Neutrophil (primary cell): Measurements from ENCODE around the gene TARBP2.

Source experiments
- H3K27ac ChIP-seq: fragments of 200-600 bp; sonication (generic); 2 replicates; pipeline ENCODE4 v1.5.1; 2016; ENCODE audit warnings: mild to moderate bottlenecking, moderate library complexity
- H3K27me3 ChIP-seq: fragments of 200-600 bp; sonication (generic); 2 replicates; pipeline ENCODE4 v1.6.0; 2016; ENCODE audit warnings: mild to moderate bottlenecking
- H3K36me3 ChIP-seq: fragments of 200-600 bp; sonication (generic); 2 replicates; pipeline ENCODE4 v1.5.1; 2017
- H3K4me1 ChIP-seq, 2 experiments: fragments of 200-600 bp in 1 of 2; sonication (generic) in 1 of 2; 1 replicate in 1 of 2; 2 replicates in 1 of 2; pipeline versions ENCODE4 v1.5.1 to v1.6.1; 2013 to 2016; ENCODE audit warnings: low read depth in 1 of 2, low read length in 1 of 2, mild to moderate bottlenecking in 1 of 2, moderate library complexity in 1 of 2; ENCODE audit not compliant: control insufficient read depth in 1 of 2, insufficient read depth in 1 of 2
- H3K4me3 ChIP-seq, 2 experiments: fragments of 200-600 bp in 1 of 2; sonication (generic) in 1 of 2; 1 replicate in 1 of 2; 2 replicates in 1 of 2; pipeline ENCODE4 v1.5.1; 2013 to 2016; ENCODE audit warnings: low read depth in 1 of 2, low read length in 1 of 2, mild to moderate bottlenecking in 1 of 2, moderate library complexity in 1 of 2
- H3K9me3 ChIP-seq: fragments of 200-600 bp; sonication (generic); 2 replicates; pipeline ENCODE4 v1.5.1; 2016
- TF ChIP-seq, protein P1 (sequence below): fragments of 200-600 bp; sonication (generic); IDR thresholded peaks from 2 replicates; pipeline ENCODE4 v1.5.1; 2016; ENCODE audit warnings: antibody characterized with exemption

Gene TARBP2

DNA sequence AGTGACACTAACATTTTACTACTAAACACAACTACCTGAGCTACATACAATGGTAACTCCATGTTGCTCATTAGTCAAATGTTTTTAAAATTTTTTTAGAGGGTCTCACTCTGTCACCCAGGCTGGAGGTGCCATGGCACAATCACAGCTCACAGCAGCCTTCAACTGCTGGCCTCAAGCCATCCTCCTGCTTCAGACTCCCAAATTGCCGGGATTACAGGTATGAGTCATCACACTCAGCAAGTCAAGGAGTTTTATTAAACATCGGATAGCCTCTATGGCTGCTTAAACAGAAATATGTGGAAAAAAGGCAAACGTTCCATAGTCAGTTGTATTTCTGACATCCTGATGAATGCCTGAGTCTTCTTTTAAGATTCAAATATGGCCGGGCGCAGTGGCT is 17.3 kb downstream of the TARBP2 start:
- Histone ChIP-seq H3K36me3 (peaks cover 99% of the 10 kb centered on the region), H3K4me3 (no peak overlapping the region), H3K27ac (no peak overlapping the region), H3K4me1 (no peaks in the 10 kb centered on the region), H3K27me3 (no peaks in the 10 kb centered on the region), H3K9me3 (no peaks in the 10 kb centered on the region)
- TF ChIP-seq, protein P1, sequence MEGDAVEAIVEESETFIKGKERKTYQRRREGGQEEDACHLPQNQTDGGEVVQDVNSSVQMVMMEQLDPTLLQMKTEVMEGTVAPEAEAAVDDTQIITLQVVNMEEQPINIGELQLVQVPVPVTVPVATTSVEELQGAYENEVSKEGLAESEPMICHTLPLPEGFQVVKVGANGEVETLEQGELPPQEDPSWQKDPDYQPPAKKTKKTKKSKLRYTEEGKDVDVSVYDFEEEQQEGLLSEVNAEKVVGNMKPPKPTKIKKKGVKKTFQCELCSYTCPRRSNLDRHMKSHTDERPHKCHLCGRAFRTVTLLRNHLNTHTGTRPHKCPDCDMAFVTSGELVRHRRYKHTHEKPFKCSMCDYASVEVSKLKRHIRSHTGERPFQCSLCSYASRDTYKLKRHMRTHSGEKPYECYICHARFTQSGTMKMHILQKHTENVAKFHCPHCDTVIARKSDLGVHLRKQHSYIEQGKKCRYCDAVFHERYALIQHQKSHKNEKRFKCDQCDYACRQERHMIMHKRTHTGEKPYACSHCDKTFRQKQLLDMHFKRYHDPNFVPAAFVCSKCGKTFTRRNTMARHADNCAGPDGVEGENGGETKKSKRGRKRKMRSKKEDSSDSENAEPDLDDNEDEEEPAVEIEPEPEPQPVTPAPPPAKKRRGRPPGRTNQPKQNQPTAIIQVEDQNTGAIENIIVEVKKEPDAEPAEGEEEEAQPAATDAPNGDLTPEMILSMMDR: no peak

DNA sequence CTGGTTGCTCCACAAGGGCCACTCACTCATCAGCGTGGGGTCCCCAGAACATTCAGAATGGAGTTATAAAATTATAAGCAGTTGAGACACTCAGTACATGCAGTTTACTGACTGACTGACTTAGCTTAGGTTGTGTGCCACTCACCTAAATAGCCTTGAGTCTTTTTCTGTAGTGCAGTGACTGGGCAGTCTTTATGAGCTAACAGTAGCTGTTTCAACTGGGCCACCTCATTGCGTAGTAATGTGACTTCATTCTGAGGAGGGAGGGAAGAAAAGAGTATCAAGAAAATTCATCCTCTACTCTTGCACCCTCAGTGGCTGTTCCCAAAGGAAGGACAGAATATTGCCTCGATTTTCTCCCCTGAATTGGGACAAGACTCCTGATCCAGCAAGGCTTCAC is 22.0 kb downstream of the TARBP2 start:
- no peak overlapping the region for H3K4me3 ChIP-seq
- H3K9me3 ChIP-seq: no peaks in the 10 kb centered on the region
- no peaks in the 10 kb centered on the region for H3K27me3 ChIP-seq
- no peaks in the 10 kb centered on the region for H3K4me1 ChIP-seq
- no peak overlapping the region for H3K27ac ChIP-seq
- TF ChIP-seq, protein P1: no peak
- H3K36me3 ChIP-seq: peaks cover 95% of the 10 kb centered on the region

DNA sequence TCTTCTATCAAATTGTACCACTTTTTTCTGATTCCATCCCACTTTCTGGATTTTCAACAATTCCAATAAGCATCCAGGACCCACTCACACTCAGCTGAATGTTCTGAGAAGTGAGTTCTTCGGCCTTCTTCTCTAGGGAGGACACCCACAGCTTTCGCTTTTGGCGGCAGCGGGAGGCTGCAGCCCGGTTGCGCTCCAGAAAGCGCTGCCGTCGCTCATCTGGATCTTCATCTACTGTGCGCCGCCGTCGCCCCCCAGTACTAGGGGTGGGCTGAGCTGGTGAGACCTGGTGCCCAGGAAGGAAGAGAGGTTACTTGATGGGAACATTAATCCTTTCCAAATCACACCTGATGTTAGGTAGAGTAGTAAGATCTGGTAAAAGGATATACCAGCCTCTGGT is 23.4 kb downstream of the TARBP2 start:
- H3K27ac ChIP-seq: no peak overlapping the region
- TF ChIP-seq, protein P1: no peak
- peaks cover 94% of the 10 kb centered on the region for H3K36me3 ChIP-seq
- no peaks in the 10 kb centered on the region for H3K9me3 ChIP-seq
- H3K27me3 ChIP-seq: no peaks in the 10 kb centered on the region
- no peaks in the 10 kb centered on the region for H3K4me1 ChIP-seq
- no peak overlapping the region for H3K4me3 ChIP-seq

DNA sequence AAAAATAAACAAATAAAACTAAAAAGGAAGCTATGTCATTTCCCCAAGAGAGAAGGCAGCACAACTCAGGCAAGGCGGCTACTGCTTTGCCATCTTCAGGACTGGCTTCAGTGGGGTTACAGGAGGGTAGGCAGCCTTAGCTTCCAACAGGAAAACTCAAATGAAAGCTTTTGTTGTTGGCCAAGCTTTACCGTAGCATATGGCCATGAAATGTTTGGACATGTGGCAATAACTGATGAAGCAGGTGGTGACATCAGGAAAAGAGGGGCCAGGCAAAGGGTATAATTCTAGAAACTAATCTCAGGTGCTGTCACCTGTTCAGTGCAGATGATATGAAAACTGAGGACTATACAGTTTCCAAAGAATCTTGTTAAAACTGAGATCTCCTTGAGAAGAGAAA is 29.0 kb downstream of the TARBP2 start:
- no peaks in the 10 kb centered on the region for H3K4me1 ChIP-seq
- no peak overlapping the region for H3K4me3 ChIP-seq
- H3K27ac ChIP-seq: no peak overlapping the region
- peaks cover 94% of the 10 kb centered on the region for H3K36me3 ChIP-seq
- H3K27me3 ChIP-seq: no peaks in the 10 kb centered on the region
- H3K9me3 ChIP-seq: no peaks in the 10 kb centered on the region
- TF ChIP-seq, protein P1: no peak

DNA sequence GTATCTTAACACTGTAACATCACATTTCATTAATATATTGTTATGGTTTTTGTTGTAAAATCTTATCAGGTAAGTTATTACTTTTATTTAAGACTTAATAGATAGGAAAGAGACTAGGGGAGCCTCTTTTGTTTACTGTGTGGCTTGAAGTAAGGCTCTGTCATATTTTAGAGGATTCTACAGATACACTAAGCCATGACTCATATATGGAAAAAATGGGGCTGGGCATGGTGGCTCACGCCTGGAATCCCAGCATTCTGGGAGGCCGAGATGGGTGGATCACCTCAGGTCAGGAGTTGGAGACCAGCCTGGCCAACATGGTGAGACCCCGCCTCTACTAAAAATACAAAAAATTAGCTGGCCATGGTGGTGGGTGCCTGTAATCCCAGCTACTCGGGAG is 29.8 kb downstream of the TARBP2 start:
- no peaks in the 10 kb centered on the region for H3K4me1 ChIP-seq
- H3K9me3 ChIP-seq: no peaks in the 10 kb centered on the region
- H3K4me3 ChIP-seq: no peak overlapping the region
- H3K36me3 ChIP-seq: peaks cover 92% of the 10 kb centered on the region
- H3K27me3 ChIP-seq: no peaks in the 10 kb centered on the region
- TF ChIP-seq, protein P1: no peak
- no peak overlapping the region for H3K27ac ChIP-seq

DNA sequence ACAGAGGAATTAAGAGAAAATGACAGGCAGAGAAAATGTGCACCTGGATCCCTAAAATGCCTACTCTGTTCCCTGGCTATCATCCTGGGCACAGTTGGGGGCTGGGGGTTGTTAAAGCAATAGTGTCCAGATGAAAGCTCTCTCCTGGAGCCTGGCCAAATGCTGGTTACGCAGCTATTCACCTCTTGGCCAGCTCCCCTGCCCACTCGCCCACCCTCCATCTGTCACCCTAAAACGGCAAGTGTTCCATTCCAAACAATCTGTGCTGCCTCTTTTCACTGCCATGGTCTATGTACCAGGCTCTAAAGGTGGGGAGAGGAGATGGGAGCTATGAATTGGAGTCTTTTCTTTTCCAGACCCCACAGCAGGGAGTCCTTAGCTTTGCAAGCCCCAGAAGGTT is 30.9 kb downstream of the TARBP2 start:
- TF ChIP-seq, protein P1: no peak
- H3K4me1 ChIP-seq: no peaks in the 10 kb centered on the region
- H3K4me3 ChIP-seq: no peak overlapping the region
- no peaks in the 10 kb centered on the region for H3K27me3 ChIP-seq
- H3K36me3 ChIP-seq: peaks cover 96% of the 10 kb centered on the region
- no peak overlapping the region for H3K27ac ChIP-seq
- no peaks in the 10 kb centered on the region for H3K9me3 ChIP-seq
